ENCODE measurements around the gene FMO5.

FMO5 gene

GRCh38 chr1:147266381-147266780, 41.2 kb upstream of the FMO5 start:
- H3K27ac ChIP-seq = no peak overlapping the region
- H3K9me3 ChIP-seq = no peaks in the 10 kb centered on the region
- intact Hi-C loops (cut with DNase I; ENCODE audit: low total_unique reads) = no loop called here
- H3K36me3 ChIP-seq = peaks cover 58 to 79% (median 72%) of the 10 kb centered on the region in 3 donors
- TF ChIP-seq CTCF (IDR thresholded peaks at IDR 0.05) = no peak
- H3K4me1 ChIP-seq = no peaks in the 10 kb centered on the region
- no peak for DNase-seq
- no peak overlapping the region for H3K4me3 ChIP-seq
- H3K27me3 ChIP-seq = no peaks in the 10 kb centered on the region

- no peak for DNase-seq
- Histone ChIP-seq H3K9me3 (no peaks in the 10 kb centered on the region), H3K27me3 (no peaks in the 10 kb centered on the region), H3K4me1 (no peaks in the 10 kb centered on the region), H3K4me3 (no peak overlapping the region), H3K36me3 (peaks cover 60 to 87% (median 82%) of the 10 kb centered on the region in 3 donors), H3K27ac (no peak overlapping the region)
- intact Hi-C loops (cut with DNase I; ENCODE audit: low total_unique reads) = no loop called here
- TF ChIP-seq CTCF (IDR thresholded peaks at IDR 0.05) = no peak
Observed at GRCh38 chr1:147264158-147264768, 39.1 kb upstream of the FMO5 start.

- H3K9me3 ChIP-seq = no peaks in the 10 kb centered on the region
- H3K4me3 ChIP-seq = no peak overlapping the region
- TF ChIP-seq CTCF (IDR thresholded peaks at IDR 0.05) = no peak
- intact Hi-C loops (cut with DNase I; ENCODE audit: low total_unique reads) = no loop called here
- no peak for DNase-seq
- H3K4me1 ChIP-seq = no peaks in the 10 kb centered on the region
- H3K27ac ChIP-seq = no peak overlapping the region
- H3K27me3 ChIP-seq = no peaks in the 10 kb centered on the region
- peaks cover 35 to 70% (median 55%) of the 10 kb centered on the region in 3 donors for H3K36me3 ChIP-seq
Observed at GRCh38 chr1:147260956-147261355, 35.8 kb upstream of the FMO5 start.

GRCh38 chr1:147252540-147252939, 27.4 kb upstream of the FMO5 start:
- intact Hi-C loops (cut with DNase I; ENCODE audit: low total_unique reads) = no loop called here
- Histone ChIP-seq H3K27me3 (no peaks in the 10 kb centered on the region), H3K4me3 (no peak overlapping the region), H3K9me3 (no peaks in the 10 kb centered on the region), H3K27ac (no peak overlapping the region), H3K36me3 (peaks cover 0 to 12% (median 5%) of the 10 kb centered on the region in 3 donors), H3K4me1 (peaks cover 0 to 6% (median 1%) of the 10 kb centered on the region in 4 donors)
- no peak for TF ChIP-seq CTCF (IDR thresholded peaks at IDR 0.05)
- no peak for DNase-seq

GRCh38 chr1:147247656-147248238, 22.6 kb upstream of the FMO5 start:
- Histone ChIP-seq H3K36me3 (no peaks in the 10 kb centered on the region), H3K9me3 (no peaks in the 10 kb centered on the region), H3K4me1 (peaks cover 0 to 34% (median 10%) of the 10 kb centered on the region in 4 donors), H3K27me3 (no peaks in the 10 kb centered on the region), H3K4me3 (no peak overlapping the region), H3K27ac (peak overlapping the region in 1 of 2 donors; percentile 6)
- no peak for DNase-seq
- intact Hi-C loops (cut with DNase I; ENCODE audit: low total_unique reads) = no loop called here
- TF ChIP-seq CTCF (IDR thresholded peaks at IDR 0.05) = no peak

All from tibial artery (tissue), 4 donors.